NB4 (cell line): Measurements from ENCODE around the gene PRSS57.
"Not testable (repeated sequence)": the region's sequence is repeated elsewhere in the genome, so short reads cannot be mapped to it uniquely, and the experiment has no call there.

Experiments
- DNase-seq: peaks from one replicate; pipeline ENCODE4 v3.0.0; 2010; ENCODE audit warnings: low read depth
- H3K4me3 ChIP-seq: one replicate; pipeline ENCODE4 v1.5.1; 2011; ENCODE audit warnings: mild to moderate bottlenecking, low read depth, low read length, moderate library complexity
- MAX ChIP-seq: IDR thresholded peaks from 2 replicates; pipeline ENCODE4 v1.6.1; 2011; ENCODE audit warnings: low read depth, low read length
- MYC ChIP-seq: IDR thresholded peaks from 2 replicates; pipeline ENCODE4 v1.6.1; 2011; ENCODE audit warnings: low read depth, low read length
- POLR2A ChIP-seq: IDR thresholded peaks from 2 replicates; pipeline ENCODE4 v1.6.1; 2011; ENCODE audit warnings: mild to moderate bottlenecking; ENCODE audit not compliant: insufficient read length; ENCODE audit errors: extremely low read depth
- TF ChIP-seq, protein P1 (sequence below): IDR thresholded peaks from one replicate; pipeline ENCODE4 v1.5.1; 2012; ENCODE audit warnings: low read depth, low read length

PRSS57 gene

DNA sequence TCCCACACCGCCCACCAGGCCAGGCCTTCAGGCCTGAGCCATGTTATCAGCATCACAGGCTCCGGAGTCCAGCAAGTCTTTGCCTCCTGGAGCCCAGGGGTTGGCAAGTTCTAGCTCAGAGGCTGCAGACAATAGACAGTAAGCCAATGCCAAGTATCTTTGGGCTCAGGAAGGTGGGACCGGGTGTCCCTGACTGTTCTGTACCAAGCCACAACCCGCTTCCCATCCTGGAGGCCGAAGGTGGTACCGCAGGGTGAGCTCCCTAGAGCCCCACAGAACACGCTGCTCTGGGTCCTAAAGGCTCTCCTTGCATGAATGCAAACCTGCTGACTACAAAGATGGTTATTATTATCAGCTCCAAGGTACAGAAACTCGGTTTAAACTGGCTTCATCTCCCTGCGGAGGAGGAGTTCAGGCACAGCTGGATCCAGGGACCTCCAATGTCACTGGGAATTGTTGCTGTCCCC lies 24.6 kb downstream of the PRSS57 start:
- no peak overlapping the region for H3K4me3 ChIP-seq
- no peak for DNase-seq
- no peak for TF ChIP-seq MYC
- TF ChIP-seq MAX, result no peak
- TF ChIP-seq POLR2A, result no peak
- TF ChIP-seq, protein P1, sequence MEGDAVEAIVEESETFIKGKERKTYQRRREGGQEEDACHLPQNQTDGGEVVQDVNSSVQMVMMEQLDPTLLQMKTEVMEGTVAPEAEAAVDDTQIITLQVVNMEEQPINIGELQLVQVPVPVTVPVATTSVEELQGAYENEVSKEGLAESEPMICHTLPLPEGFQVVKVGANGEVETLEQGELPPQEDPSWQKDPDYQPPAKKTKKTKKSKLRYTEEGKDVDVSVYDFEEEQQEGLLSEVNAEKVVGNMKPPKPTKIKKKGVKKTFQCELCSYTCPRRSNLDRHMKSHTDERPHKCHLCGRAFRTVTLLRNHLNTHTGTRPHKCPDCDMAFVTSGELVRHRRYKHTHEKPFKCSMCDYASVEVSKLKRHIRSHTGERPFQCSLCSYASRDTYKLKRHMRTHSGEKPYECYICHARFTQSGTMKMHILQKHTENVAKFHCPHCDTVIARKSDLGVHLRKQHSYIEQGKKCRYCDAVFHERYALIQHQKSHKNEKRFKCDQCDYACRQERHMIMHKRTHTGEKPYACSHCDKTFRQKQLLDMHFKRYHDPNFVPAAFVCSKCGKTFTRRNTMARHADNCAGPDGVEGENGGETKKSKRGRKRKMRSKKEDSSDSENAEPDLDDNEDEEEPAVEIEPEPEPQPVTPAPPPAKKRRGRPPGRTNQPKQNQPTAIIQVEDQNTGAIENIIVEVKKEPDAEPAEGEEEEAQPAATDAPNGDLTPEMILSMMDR, result no peak

GRCh38 chr19:668675-669434 lies 26.4 kb downstream of the PRSS57 start:
- not testable (repeated sequence) for H3K4me3 ChIP-seq
- DNase-seq, result peak; percentile 72

- H3K4me3 ChIP-seq, DNase-seq: not testable (repeated sequence)
Observed at GRCh38 chr19:666985-667573, 28.2 kb downstream of the PRSS57 start.

DNA sequence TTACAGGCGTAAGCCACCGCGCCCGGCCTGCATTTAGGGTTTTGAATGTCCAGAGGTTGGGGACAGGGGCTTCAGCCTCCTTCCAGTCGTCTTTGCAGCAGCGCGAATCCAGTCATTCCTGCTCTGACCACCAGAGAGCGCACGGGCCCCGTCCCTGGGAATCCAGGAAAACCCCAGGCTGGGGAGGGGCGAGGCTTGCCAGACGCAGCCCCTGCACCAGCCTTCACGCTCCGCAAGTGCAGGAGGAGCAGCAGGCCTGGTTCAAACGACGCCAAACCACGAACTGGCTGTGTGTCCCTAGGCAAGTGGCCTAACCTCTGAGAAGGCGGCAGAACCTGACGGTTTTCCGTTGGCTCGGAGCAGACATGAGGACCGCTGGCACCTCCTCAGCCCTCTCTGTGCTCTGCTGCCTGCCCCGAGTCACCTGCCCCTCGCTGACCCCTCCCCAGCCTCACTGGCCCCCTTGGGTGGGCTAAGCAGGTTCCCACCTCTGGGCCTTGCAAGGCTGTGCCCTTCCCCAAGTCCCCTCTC lies 30.3 kb downstream of the PRSS57 start:
- TF ChIP-seq, protein P1, result peak; percentile 62
- no peak for TF ChIP-seq POLR2A
- TF ChIP-seq MAX, result peak; percentile 57
- no peak overlapping the region for H3K4me3 ChIP-seq
- DNase-seq, result peak; percentile 82

- H3K4me3 ChIP-seq, result no peak overlapping the region
- DNase-seq, result no peak
- TF ChIP-seq MAX, result no peak
- no peak for TF ChIP-seq POLR2A
- TF ChIP-seq MYC, result no peak
- TF ChIP-seq, protein P1, result no peak
Observed at GRCh38 chr19:663682-664117, 31.6 kb downstream of the PRSS57 start.

GRCh38 chr19:662962-663681 lies 32.1 kb downstream of the PRSS57 start, which contains the start of gene RNF126:
Gene RNF126 (minus strand): TSS chr19:663214. CDS start chr19:663121, 93 bp downstream.
- H3K4me3 ChIP-seq, result peak within 1 kb of the TSS; percentile 80
- peak; percentile 88 for DNase-seq
- TF ChIP-seq, protein P1, result no peak
- TF ChIP-seq MYC (0 out of 2 replicates have a peak, but pooled peaks have one; percentile 34), POLR2A (peak; percentile 50), MAX (peak; percentile 9; the same call in 1 of the 2 replicates)
